Middle frontal gyrus (tissue), 1 donor: ENCODE measurements around the gene IL3.

Experiments
- DNase-seq: peaks from one replicate; pipeline ENCODE4 v3.0.0-alpha.2; 2015; ENCODE audit warnings: low spot score; ENCODE audit errors: extremely low spot score

The IL3 gene, protein sequence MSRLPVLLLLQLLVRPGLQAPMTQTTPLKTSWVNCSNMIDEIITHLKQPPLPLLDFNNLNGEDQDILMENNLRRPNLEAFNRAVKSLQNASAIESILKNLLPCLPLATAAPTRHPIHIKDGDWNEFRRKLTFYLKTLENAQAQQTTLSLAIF

DNA sequence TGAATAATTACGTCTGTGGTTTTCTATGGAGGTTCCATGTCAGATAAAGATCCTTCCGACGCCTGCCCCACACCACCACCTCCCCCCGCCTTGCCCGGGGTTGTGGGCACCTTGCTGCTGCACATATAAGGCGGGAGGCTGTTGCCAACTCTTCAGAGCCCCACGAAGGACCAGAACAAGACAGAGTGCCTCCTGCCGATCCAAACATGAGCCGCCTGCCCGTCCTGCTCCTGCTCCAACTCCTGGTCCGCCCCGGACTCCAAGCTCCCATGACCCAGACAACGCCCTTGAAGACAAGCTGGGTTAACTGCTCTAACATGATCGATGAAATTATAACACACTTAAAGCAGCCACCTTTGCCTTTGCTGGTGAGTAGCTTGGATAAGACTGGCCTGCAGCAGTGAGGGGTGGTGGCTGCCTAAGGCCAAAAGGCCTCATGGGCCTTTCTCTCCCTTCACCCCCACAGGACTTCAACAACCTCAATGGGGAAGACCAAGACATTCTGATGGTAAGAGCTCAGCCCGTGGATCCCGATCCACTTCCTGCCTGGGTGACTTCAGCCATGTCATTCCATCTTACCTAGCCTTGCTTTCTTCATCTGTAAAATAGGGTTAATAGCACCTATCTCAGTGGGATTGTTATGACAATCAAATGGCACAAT, at the start of gene IL3:
IL3 (plus strand) TSS at position 155 of the 661 bp plus-strand sequence; CDS start at position 207, 52 bp downstream.
- no peak for DNase-seq

DNA sequence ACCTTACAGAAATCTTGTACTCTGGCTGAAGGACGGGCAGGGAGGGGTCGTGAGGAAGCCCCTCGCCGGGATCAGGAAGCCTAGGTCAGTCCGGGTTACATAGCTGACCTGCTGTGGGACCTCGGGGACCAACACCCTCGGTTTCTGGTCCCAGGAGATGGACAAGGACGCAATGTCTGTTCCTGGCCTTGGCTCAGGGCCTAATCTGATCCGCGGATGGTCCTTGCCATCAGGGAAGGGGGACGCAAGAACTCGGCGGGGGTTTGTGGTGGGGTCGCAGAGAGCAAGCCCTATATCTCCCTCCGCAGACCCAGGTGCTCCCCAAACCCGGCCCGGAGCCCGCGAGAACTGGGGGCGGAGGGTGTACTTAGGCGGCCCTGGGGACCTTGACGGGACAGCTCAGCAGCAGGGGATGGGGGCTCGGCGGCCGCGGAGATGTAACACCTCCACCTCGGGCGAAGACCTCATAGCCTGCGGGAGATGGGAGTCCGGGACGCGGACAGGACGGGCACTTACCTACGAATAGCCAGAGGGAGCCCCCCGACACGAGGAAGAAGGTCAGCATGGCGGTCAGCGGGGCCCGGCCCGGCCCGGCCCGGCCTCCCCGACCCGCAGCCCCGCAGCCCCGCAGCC, 49.4 kb upstream of the IL3 start:
- DNase-seq, result no peak

DNA sequence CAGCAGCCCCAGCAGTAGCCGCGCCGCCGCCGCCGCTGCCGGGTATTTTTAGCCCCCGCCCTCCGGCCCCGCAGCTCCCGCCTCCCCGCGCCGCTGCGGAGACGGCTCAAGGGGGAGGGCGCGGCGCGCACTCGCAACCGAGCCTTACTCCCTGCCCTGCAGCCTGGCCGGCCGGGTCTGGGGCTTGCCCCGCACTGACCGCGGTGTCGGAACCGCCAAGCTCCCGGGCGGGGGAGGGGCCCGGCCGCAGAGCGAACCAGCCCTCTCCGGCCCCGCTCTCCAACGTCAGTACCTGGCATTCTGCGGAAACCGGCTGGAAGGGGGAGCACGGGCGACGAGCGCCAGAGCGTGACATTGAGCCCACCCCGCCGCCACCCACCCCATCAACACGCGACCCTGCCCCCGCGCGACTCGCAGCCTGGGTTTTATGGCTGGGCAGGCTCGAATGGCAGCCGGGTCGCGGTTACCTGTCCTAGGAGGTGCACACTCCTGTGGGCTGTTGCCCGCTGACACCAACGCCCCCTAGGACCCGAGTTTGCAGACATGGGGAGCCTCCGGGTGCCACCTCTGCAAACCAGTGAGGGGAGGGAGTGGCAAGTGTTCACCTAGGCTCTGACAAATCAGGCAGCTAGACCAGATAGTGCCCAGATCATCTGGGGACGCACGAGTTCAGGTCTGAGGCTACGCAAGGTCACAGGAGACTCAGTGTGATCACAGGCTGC, 48.7 kb upstream of the IL3 start, which contains the start of gene ACSL6:
ACSL6 (minus strand) TSS at position 37 of the 722 bp plus-strand sequence. CDS start 105 bp downstream, outside the sequence.
- DNase-seq, result no peak

DNA sequence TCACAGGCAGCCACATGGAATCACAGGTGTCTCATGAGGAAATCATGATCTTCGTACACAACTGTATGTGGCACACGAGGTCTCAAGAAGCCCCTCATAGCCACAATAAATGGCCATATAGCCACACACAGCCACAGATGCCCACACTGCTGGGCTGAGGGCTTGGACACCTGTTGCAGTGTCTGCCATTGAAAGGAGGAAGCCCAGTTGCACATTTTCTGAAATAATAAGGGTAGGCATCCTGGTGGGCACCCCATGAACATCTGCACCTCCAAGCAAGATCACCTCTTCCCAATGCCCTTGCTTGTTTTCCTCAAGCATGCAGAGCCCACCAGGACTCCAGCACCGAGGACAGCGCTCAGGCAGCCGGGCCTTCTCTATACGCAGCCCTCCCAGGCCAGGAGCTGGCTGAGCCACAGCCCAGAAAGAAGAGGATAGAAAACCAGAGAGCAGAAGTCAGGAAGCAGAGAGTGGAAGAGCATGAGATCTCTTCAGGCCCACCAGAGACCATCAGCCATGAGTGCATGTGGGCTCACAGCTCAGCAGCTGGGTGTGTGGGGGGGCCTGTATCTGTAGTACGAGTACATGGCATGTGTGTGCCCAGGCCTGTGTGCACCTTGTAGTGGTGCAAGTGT, 48.0 kb upstream of the IL3 start:
- DNase-seq, result no peak

DNA sequence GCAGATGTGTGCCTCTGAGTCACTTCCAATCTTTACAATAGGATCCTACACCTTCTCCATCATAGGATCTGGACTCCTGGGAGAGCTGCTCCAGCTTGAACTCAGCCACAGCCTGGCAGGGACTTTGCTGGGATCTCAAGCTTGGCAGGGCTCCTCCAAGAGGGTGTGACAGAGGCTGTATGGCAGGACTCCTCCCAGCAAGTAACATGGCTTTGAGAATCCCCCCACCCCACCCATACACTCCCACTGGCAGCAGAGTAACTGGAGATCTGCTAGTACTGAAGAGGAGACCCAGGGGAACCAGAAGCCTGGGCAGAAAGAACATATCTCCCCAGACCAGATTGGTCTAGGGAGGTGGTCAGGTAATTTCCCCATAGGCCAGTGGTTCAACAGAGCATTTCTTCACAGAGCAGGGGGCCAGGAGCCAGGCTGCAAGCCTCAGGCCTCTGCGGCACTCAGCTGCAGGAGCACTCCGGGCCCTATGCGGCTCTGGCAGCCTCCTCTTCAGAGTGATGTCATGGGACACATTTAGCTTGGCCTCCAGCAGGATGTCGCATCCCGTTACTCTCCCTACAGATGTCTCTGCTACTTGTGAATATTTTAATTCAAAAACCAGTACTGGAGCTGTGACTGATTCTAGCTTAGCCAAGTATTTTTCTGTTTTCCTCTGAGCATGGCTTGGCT, 47.3 kb upstream of the IL3 start:
- DNase-seq, result no peak

DNA sequence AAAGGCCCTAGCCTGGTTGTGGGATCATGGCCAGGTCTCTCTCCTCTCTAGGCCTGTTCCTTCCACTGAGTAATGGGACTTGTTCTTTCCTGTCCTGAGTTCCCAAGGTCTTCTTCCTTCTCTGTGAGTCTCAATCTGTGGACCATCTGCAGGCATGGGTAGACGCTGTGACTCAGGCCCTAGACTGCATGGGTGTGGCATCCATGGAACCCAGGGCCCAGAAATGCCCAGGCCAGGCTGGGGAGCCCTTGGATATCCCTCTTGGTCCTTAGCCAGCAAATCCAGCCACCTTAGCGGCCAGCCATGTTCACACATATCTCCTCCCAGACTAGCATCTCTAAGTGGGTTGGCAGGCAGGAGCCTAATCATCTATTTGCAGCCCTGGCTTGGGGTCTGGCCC, 46.7 kb upstream of the IL3 start:
- DNase-seq, result no peak

DNA sequence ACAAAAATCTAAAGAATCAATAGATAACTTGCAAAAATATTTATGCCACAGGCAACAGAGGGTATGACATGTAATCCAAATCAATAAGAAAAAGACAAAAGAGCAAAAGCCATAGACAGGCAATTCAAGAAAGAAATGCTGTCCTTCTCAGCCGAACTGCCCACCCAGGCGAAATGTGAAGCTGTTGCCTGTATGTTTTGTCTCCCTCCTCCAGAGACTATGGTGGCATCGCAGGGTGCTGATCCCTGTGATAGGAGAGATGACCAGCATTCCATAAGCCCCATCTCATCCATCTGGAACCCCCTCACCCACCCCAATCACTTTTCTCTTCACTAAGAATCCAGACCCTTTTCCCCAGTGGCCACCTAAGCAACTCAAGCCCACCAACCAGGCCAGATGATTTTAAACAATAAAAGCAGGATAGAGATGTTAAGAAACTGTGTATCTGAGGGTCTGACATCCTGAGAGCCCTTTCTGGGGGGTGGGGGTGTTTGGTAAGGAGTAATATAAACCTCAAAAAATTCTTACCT, 43.7 kb upstream of the IL3 start:
- DNase-seq, result no peak

DNA sequence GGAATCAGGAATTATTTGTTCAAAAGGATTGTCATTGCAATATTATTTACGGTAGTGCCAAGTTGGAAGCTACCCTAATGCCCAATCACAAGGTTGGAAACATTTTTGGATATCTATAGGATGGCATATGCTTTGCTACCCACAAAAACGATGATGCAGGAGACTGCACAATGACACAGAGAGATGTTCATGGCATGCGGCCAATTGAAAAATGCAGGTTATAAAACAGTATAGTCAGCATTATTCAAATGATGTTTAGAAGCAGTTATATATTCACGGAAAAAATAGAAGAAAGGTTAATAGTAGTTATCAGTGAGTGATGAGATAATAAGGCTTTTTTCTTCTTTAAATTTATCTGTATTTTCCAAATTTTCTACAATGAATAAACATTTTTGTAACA, 43.1 kb upstream of the IL3 start:
- no peak for DNase-seq

DNA sequence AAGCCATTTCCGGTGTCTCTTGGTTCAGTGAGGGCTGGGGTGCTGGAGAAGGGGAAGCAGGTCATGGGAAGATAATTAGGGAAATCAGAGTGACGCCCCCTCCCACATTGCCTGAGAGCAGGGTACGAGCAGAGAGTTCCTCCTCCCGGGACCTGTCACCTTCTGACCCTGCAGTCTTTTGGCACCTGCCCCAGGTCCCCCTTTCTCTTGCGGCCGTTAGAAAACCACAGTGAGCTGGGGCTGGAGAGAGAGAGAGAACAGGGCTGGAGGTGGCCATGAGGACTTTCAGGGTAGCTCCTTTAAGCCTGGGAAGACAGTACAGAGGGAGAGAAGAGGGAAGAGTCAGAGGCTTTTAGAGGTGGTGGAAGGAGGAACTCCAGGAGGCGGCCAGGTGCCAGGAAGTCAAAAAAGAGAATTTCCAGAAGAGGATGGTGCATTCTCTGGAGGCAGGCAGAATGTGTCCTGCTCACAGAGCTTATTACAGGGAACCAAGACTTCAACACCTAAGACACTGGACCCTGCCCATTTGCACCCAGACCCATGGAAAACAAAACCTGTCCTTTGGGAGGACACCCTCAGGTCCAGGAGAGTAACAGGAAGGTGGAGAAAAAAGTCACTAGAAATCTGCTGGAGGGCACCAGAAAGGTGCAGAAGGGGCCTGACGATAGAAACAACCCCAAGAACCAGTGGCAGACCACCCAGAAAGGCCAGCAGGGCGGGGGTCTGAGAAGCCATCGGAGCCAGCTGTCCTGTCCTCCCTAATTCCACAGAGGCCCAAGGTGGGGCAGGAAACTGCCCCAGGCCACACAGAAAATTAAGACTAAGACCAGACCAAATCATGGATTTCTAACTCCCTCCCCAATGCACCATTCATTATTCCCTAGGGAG, 42.5 kb upstream of the IL3 start:
- DNase-seq, result no peak

DNA sequence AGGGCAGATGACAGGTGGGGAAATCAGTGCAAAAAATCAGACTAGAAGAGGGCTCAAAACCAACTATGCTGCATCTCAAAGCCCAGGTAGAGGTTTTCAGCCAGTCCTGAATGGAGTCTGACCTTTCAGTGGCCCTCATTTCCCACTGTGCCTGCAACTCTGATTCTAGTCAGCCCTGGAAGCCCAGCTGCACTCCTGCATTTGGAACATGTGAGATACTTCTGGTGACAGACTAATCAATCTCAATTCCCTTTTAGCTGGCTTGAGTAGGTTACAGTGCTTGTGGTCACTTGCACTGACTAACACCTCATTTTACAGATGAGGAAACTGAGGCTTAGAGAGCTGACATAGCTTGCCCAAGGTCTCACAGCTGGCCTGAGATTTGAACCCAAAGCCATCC, 41.1 kb upstream of the IL3 start:
- DNase-seq, result no peak

DNA sequence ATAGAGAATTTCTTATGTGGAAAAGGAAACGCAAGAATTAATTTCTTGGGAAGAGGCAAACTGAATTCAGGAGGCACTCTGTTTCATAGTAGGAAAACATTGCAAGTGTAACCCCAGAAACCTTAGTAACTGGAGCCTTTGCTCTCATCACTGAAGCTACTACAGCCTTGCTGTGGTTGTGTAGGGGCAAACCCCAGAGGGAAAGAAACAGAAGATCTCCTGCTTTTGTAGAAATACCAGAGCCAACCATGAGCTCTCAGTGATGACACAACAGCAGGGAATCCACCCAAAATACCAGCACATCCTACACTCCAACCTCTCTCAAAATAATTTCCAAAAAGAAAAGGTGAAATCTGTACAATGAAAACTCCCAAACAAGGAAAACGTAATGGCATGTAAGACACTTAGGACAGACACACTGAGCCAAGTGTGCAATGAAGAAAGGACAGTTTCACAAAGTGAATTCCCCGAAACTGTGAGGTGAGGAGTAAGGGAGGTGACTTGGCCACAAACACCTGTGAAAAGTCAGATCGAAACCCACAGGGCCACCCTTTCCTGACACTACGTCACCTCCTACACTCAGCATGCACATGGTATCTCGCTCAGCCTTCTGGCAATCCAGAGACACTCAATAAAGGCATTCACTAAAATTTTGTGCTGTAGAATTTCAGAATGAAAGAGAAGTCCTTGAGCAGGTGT, 40.4 kb upstream of the IL3 start:
- DNase-seq, result no peak

DNA sequence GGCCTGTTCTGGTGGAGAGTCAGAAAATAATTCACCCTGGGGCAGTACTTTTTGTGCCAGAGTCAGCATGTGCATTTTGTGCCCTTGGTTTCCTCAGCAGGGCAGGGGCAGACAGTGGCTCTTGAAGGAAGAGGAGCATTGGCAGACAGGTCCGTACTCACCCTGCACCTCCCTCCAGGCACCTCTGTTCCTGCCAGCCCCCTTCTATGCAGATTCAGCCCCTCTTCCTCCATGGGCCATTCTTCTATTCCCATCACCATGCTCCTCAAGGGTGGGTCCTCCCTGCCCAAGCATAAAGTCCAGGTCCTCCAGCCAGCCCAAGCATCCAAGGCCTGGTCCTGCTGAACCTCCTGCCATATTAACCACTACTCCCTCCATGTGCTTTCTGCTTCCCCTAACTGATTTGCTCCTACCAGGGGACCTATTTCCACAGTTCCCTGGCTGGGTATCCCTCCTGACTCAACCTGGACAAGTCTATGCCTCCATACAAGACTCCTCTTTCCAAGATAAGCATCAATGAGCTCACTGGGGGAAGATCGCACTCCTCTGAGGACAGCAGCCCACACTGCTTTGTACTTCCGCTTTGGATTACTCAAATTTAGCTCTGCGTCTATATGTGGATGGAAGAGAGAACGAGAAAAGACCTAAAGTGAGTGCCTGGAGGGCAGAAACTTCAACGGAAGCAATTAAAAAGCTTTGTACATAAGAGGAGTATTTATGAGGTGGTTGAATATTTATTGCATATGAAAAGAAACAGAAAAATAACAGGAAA, 39.7 kb upstream of the IL3 start:
- no peak for DNase-seq

DNA sequence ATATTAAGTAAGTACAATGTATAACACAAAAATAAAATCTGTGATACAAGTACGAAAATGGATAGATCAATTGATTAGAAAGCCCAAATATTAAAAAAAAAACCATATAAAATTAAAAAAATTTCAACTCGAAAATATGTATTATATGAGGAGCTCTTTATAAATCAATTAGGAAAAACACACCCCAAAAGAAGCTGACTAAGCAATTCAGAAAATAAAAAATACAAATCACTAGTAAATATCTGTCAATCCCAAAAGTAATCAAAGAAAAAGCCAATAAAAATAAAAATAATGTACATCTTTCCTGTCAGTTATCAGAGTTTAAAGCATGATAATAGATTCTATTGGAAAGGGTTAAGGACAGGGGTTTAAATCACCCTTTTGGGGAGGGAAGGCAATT, 38.8 kb upstream of the IL3 start:
- no peak for DNase-seq

DNA sequence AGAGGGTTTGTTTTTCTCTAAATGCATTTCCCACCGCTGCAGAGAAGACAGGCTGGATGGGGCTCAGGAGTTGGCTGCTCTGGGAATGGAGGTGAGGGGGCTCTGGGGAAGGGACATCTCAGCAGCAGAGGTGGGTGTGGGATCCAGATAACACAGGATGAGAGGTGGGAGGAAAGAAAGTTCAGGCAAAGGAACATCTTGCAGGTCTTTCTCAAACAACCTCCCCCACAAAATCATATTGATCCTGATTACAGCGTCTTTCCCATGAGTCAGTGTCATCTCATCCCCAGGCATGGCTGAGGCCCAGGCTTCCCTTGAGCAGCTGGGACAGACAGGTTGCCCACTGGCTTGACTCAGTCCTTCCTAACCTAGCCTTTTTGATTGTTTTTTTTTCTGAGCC, 37.7 kb upstream of the IL3 start:
- DNase-seq, result no peak

DNA sequence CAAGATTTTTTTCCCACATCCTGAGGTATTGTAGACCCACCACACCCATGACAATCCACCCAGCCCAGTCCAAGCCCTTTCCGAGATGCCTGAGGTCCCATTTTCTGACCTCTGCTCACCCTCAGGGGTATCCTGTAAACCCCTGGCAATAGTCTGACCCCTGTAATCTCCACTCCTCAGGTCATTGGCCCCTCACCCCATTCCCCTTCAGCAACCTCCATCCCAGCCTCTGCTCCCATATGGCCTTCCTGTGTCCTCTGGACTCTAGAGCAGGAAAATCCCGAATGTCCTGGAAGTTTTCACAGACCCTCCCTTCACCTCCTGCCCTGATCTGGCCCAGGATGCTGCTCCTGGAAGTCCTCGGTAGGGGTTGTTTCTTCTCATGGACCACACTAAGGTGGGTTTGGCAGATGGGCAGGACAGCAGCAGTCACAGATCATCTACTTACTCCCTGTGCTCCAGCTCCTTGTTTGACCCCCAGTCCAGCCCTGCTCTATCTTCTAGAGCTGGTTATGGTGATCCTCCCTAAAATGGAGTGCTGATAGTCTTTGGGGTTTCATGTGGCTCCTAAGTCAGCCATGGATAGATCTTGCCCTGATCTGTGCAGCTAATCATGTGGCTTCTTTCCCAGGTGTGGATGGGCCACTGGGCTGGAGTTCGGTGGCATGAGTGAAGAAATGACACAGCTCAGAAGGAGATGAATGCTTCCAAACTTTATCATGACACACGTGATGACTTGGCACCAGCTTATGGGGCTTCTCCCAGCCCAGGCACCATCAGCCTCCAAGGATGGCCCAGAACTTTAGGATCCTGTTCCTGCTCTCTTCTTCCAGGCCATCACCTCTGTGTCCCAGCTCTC, 37.0 kb upstream of the IL3 start:
- DNase-seq, result no peak

DNA sequence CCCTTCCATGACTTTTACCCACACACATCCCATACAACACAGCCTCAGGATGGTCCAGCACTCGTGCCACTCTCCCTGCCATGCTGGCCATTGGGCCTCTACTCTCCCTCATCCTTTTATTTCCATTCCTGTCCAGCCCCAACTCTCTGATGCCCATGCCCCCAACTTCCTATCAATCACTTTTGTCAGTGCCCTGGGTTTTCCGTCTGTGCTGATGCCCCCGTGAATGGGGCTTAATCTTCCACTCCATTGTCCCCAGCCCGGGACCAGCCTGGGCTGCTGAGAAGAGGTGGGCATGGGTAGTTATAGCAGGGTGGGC, 36.4 kb upstream of the IL3 start:
- DNase-seq, result no peak

DNA sequence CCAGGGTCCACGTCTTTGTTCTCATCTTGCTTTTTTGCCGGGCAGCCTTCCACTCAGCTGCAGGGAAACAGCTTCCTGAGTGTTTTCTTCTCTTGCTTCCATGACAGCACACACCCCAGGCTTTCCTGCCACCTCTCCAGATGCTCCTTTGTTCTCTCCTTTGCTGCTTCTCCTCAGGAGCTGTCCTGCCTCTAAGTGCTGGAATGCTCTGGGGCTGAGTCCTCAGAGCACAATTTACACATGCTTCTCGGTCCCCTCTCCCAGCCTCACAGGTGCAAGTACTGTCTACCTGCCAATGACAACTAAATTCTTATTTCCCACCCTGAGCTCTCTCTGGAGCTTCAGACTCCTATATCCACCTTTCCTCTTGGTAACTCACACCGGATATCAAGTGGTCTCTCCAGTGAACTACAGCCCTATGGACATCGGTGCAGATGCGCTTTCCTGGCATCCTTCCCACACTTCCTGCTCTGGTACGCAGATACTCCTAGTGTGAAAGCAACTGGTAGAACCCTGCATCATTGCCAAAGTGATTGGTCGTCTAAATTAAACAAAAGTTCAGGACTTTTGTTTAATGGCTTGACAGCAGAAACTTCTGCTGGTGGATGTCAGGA, 35.6 kb upstream of the IL3 start:
- DNase-seq, result no peak
